Caco-2 (cell line): ENCODE data around the gene CCT8L2. TPM values are rescaled to one million over a fixed set of nuclear protein-coding genes. Genes with fewer than 3 reads are reported as not detected.

Experiments
- total RNA-seq: library from RNA; stranded (reverse); gene quantifications from 2 replicates; pipeline ENCODE4 v1.2.3, GENCODE V29; 2022

Gene CCT8L2
- total RNA-seq, 1 experiment from 2014 or later: not detected

Other genes with a start within 250 kb of the CCT8L2 start
- gene XKR3, start 232.6 kb upstream of the CCT8L2 start, total RNA-seq: not detected in 2 replicates